Ureter (tissue), 1 donor: ENCODE measurements around the gene B3GALT6. TPM values are rescaled to one million over a fixed set of nuclear protein-coding genes. Genes with fewer than 3 reads are reported as not detected.
A peak's percentile ranks its signal among the peaks of the same experiment; 100 is the strongest.
"Not testable (repeated sequence)": the region's sequence is repeated elsewhere in the genome, so short reads cannot be mapped to it uniquely, and the experiment has no call there.

Experiments used
- DNase-seq: peaks from one replicate; pipeline ENCODE4 v3.0.0-alpha.2; 2020; ENCODE audit warnings: low spot score
- total RNA-seq: library from RNA; stranded (reverse); gene quantifications from one replicate; pipeline ENCODE4 v1.2.4, GENCODE V29; 2023
- donor health status: DM: yes; HTN: yes; CAD: no.

Gene B3GALT6
- total RNA-seq, 1 donor from 2014 or later, result 14.8 TPM

DNA sequence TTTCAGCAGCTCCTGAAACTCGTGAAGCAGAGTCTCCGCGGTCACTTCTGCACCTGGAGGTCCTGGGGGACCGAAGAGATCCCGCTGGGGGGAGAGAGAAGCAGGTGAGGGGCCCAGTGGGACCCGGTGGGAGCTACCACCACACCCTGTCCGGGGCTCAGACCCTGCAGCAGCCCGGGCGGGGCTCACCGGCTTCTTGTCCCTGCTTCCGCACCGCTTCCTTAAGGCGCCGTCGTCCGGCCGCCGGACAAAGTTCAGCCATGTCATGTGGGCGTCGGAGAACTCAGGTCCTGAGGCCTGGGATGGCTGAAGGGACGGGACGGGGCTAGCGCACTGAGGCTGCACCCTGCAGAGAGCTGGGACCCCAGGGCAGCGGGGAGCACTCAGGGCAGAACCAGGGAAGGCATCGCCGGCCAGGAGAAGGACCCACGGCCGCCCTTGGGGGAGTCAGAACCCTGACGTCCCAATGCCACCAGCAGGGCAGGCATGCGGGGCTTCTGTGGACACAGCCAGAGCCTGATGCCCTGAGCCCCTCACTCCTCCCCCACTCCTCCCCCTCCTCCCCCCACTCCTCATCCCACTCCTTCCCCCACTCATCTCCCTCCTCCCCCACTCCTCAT is 12.3 kb downstream of the B3GALT6 start:
- DNase-seq, result no peak

- DNase-seq, result no peak
Measured at GRCh38 chr1:1245178-1245816, 13.3 kb downstream of the B3GALT6 start.

GRCh38 chr1:1245817-1246576 is 14.0 kb downstream of the B3GALT6 start:
- no peak for DNase-seq

GRCh38 chr1:1246577-1247340 is 14.7 kb downstream of the B3GALT6 start, which contains the start of gene C1QTNF12:
C1QTNF12 (minus strand) TSS chr1:1246722; CDS start chr1:1246690, 32 bp downstream.
- no peak for DNase-seq

GRCh38 chr1:1247341-1247913 is 15.4 kb downstream of the B3GALT6 start:
- DNase-seq, result no peak

GRCh38 chr1:1248009-1248913 is 16.2 kb downstream of the B3GALT6 start:
- DNase-seq, result not testable (repeated sequence)

DNA sequence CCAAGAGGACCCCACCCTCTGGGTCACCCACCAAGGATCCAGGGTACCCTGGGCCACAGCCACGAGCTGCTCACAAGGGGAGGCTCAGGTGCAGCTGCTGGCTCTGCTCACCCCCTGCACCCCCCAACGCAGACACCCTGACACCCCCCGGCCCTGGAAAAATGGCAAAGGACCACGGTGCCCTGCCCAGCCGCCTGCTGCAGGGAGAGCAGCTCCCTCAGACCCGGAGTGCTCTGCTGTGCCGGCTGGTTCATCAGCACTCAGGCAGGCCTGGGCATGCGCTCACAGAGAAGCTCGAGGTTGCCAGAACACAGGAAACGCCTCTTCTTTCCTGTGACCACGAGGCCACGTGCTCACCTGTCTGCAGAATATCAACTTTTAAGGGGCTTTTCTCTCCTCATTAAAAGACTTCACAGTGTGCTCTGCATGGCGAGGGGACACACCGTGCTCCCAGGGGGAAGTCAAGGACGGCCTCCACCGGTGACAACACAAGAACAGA is 18.8 kb downstream of the B3GALT6 start:
- peak; percentile 45 for DNase-seq

DNA sequence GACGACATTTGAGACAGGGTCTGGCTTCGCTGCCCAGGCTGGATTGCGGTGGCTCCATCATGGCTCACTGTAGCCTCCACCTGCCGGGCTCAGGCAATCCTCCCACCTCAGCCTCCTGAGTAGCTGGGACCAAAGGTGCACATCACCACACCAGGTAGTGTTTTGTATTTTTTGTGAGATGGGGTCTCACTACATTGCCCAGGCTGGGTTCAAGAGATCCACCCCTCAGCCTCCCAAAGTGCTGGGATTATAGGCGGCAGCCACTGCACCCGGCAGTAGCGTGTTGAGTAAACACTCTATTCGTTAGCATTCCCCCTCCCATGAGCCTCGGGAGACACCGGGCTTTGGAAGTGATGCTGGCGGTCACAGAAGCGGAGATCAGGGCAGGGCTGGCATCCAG is 21.3 kb downstream of the B3GALT6 start:
- DNase-seq, result no peak

- DNase-seq, result no peak
Measured at GRCh38 chr1:1253972-1254666, 22.1 kb downstream of the B3GALT6 start.

DNA sequence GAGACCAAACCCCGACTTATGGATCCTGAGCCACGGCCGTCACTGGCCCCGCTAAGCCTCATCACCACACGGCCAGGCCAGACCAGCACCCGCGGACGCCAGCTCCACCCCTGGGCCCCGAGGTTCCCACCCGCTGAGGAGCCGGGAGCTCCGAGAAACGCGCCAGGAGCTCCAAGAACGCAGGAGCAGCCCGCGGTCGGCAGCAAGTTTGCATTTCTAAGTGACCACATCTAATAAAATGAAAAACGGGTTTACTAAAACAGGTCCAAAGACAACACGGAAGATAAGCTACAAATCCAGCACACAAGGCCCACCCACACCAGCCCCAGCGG is 22.6 kb downstream of the B3GALT6 start:
- DNase-seq, result peak; percentile 50

DNA sequence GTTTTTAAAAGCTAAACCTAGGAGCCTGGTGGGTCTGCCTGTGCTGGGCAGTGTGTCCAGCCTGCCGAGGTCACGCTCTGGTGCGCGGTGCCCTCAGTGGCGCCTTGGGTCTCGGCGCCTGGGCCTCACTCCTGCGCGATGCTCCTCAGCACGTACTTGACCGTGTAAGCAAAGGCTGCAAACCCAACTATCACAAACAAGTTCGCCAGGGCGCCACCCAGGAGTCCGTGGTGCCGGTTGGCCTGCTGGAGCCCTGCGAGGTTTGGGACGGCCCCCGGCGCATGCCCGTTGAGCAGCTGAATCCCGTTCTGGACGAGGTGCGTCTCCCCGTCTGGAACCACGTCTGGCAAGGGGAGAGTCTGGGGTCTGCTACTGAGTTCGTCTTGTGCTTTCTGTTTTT is 23.0 kb downstream of the B3GALT6 start:
- peak; percentile 44 for DNase-seq

GRCh38 chr1:1255611-1256010 is 23.6 kb downstream of the B3GALT6 start:
- no peak for DNase-seq

- no peak for DNase-seq
Measured at GRCh38 chr1:1256956-1257871, 25.2 kb downstream of the B3GALT6 start.

- no peak for DNase-seq
Measured at GRCh38 chr1:1259119-1259488, 27.1 kb downstream of the B3GALT6 start.

DNA sequence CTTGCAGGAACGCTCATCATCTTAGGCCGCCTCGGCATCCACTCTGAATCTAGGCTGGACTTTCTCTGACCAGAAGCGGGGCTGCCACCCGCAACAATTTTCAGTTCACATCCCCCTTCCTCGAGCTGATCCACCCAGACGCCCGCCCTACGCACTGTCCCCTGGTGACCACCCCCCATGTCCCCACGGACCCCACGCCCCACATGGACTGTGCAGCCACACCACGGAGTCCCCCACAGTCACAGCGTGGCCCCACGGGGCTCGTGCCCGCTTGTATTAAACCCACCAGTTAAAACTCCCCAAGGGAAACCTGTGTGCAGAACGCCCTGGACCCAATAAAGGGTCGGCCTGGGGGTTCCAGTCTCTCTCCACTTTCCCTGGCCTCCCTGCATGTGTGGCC is 27.5 kb downstream of the B3GALT6 start:
- no peak for DNase-seq

- no peak for DNase-seq
Measured at GRCh38 chr1:1259951-1260600, 28.0 kb downstream of the B3GALT6 start.

DNA sequence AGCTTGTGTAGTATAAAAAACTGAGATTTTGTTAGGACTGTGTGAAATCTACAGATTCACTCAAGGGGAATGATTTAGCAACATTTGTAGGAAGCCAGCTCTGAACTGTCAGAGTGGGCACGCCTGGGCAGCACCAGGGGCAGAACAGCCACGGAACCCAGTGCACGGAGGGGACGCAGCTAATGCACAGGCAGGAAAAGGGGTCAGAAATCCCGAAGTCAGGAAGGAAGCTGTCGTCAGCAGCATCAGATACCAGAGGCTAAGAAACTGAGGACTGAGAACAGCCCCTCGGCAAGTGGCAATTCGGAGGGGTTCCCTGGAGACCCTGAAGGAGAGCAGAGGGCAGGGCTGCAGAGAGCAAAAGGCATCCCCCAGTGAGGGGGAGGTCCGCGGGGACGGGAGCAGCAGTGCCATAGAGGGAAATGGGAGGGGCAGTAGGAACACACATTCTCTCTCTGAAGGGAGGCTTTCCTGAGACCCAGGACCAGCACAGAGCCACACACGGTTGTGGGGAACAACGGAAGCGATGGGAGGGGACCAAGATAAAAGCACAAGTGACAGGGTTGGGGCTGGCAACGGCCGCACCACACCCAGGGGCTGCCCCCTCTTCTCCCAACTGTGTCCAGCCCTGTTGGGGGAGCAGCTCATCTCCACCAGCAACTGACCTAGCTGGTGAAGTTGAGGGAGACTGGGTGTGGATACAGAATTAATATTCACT is 29.0 kb downstream of the B3GALT6 start:
- DNase-seq, result no peak

GRCh38 chr1:1262071-1262470 is 30.0 kb downstream of the B3GALT6 start:
- no peak for DNase-seq
